IPS-NIHi11 (cell line): ENCODE results near the gene SYTL3.
A peak's percentile ranks its signal among the peaks of the same experiment; 100 is the strongest.
"Not testable (repeated sequence)": the region's sequence is repeated elsewhere in the genome, so short reads cannot be mapped to it uniquely, and the experiment has no call there.

Source experiments
- DNase-seq: peaks from one replicate; pipeline ENCODE4 v3.0.0; 2012; ENCODE audit warnings: mixed read lengths, low spot score

Gene SYTL3

GRCh38 chr6:158622545-158623190, 27.2 kb upstream of the SYTL3 start:
- no peak for DNase-seq

GRCh38 chr6:158624684-158625682, 24.9 kb upstream of the SYTL3 start:
- DNase-seq = no peak

- DNase-seq = no peak
These were observed 24.0 kb upstream of the SYTL3 start for GRCh38 chr6:158625881-158626305.

GRCh38 chr6:158626360-158627167, 23.3 kb upstream of the SYTL3 start:
- no peak for DNase-seq

GRCh38 chr6:158627168-158627939, 22.5 kb upstream of the SYTL3 start:
- no peak for DNase-seq

- no peak for DNase-seq
These were observed 22.0 kb upstream of the SYTL3 start for GRCh38 chr6:158627940-158628211.

- no peak for DNase-seq
These were observed 21.3 kb upstream of the SYTL3 start for GRCh38 chr6:158628542-158628941.

GRCh38 chr6:158629367-158630221, 20.3 kb upstream of the SYTL3 start:
- peak; percentile 80 for DNase-seq

GRCh38 chr6:158630938-158631616, 18.8 kb upstream of the SYTL3 start:
- no peak for DNase-seq

GRCh38 chr6:158631678-158632537, 17.9 kb upstream of the SYTL3 start:
- DNase-seq = no peak

- not testable (repeated sequence) for DNase-seq
These were observed 17.2 kb upstream of the SYTL3 start for GRCh38 chr6:158632538-158633119.

GRCh38 chr6:158633127-158633526, 16.7 kb upstream of the SYTL3 start:
- no peak for DNase-seq

- no peak for DNase-seq
These were observed 15.0 kb upstream of the SYTL3 start for GRCh38 chr6:158634695-158635426.

- no peak for DNase-seq
These were observed 14.3 kb upstream of the SYTL3 start for GRCh38 chr6:158635427-158636073.

- DNase-seq = no peak
These were observed 13.1 kb upstream of the SYTL3 start for GRCh38 chr6:158636778-158637177.

- DNase-seq = no peak
These were observed 11.5 kb upstream of the SYTL3 start for GRCh38 chr6:158638324-158638854.

- no peak for DNase-seq
These were observed 10.8 kb upstream of the SYTL3 start for GRCh38 chr6:158639056-158639455.
